CD4-positive, alpha-beta memory T cell (primary cell): ENCODE results near the gene ZNF837. TPM values are rescaled to one million over a fixed set of nuclear protein-coding genes. Genes with fewer than 3 reads are reported as not detected.

ENCODE experiments used
- CTCF ChIA-PET: fragments of 350-600 bp; sonication (Branson Sonifier 250); formaldehyde crosslinking; loops from one replicate; lab custom pipeline; 2021; ENCODE audit warnings: inconsistent platforms; ENCODE audit not compliant: partially characterized antibody; lab: Charles Lee
- POLR2A ChIA-PET: fragments of 350-600 bp; sonication (Branson Sonifier 250); formaldehyde crosslinking; loops from one replicate; lab custom pipeline; 2021; ENCODE audit not compliant: partially characterized antibody; lab: Charles Lee
- DNase-seq, 5 donors: peaks; one replicate each; pipeline versions ENCODE4 v3.0.0 to v3.0.0-alpha.2; 2020 to 2022; ENCODE audit warnings: mixed read lengths in 1 of 5
- H3K27ac ChIP-seq: one replicate; pipeline ENCODE4 v1.7.0; 2013; ENCODE audit warnings: low read depth, low read length
- H3K27me3 ChIP-seq: 2 replicates; pipeline ENCODE4 v1.7.0; 2013; ENCODE audit warnings: mild to moderate bottlenecking, low read length, moderate library complexity; ENCODE audit not compliant: insufficient read depth
- H3K36me3 ChIP-seq: 2 replicates; pipeline ENCODE4 v1.7.0; 2013; ENCODE audit warnings: mild to moderate bottlenecking, low read length, moderate library complexity; ENCODE audit not compliant: insufficient read depth
- H3K4me1 ChIP-seq: 2 replicates; pipeline ENCODE4 v1.7.0; 2013; ENCODE audit warnings: mild to moderate bottlenecking, low read length, moderate library complexity; ENCODE audit not compliant: insufficient read depth
- H3K4me3 ChIP-seq, 2 donors: one replicate each; pipeline ENCODE4 v1.7.0; 2013; ENCODE audit warnings: low read length in 2 of 2, mild to moderate bottlenecking in 1 of 2
- H3K9me3 ChIP-seq, 2 donors: one replicate each; pipeline ENCODE4 v1.7.0; 2013; ENCODE audit warnings: low read length in 2 of 2, control low read depth in 1 of 2; ENCODE audit not compliant: control insufficient read depth in 1 of 2
- H3K27ac Mint-ChIP-seq, 7 donors: one replicate each; pipeline ENCODE4 v1.8.0; 2020 to 2021; ENCODE audit warnings: mixed read lengths in 7 of 7, mild to moderate bottlenecking in 6 of 7, inconsistent platforms in 3 of 7, moderate library complexity in 3 of 7
- H3K27me3 Mint-ChIP-seq, 2 donors: one replicate each; pipeline ENCODE4 v1.8.0; 2020 to 2021; ENCODE audit warnings: mixed read lengths in 2 of 2
- H3K36me3 Mint-ChIP-seq, 2 donors: one replicate each; pipeline ENCODE4 v1.8.0; 2020 to 2021; ENCODE audit warnings: mixed read lengths in 2 of 2, inconsistent platforms in 1 of 2, mild to moderate bottlenecking in 1 of 2
- H3K4me1 Mint-ChIP-seq, 4 donors: one replicate each; pipeline ENCODE4 v1.8.0; 2020 to 2021; ENCODE audit warnings: mixed read lengths in 4 of 4, mild to moderate bottlenecking in 1 of 4
- H3K4me3 Mint-ChIP-seq, 8 donors: one replicate each; pipeline ENCODE4 v1.8.0; 2020 to 2021; ENCODE audit warnings: mixed read lengths in 8 of 8, mild to moderate bottlenecking in 7 of 8, moderate library complexity in 6 of 8, inconsistent platforms in 3 of 8
- H3K9me3 Mint-ChIP-seq, 8 donors: one replicate each; pipeline ENCODE4 v1.8.0; 2020 to 2021; ENCODE audit warnings: mixed read lengths in 8 of 8, mild to moderate bottlenecking in 5 of 8, inconsistent platforms in 3 of 8, moderate library complexity in 1 of 8
- intact Hi-C: fragments of 100-400 bp; cut with micrococcal nuclease; formaldehyde crosslinking; loops from one replicate; pipeline ENCODE4 v1.15.1; 2023
- polyA plus RNA-seq, 2 donors: library from polyadenylated mRNA; unstranded; fragments of 300-500 nt; fragmentation: Illumina TruSeq; gene quantifications; one replicate each; pipeline ENCODE4 v1.2.3, GENCODE V29; 2021
- total RNA-seq, 2 experiments: library from RNA; stranded (reverse); gene quantifications; one replicate each; pipeline ENCODE4 v1.2.3, GENCODE V29; 2021

The ZNF837 gene
- total and polyA plus RNA-seq, 4 experiments from 2014 or later, result 3.4 to 4.6 (median 3.6) TPM

DNA sequence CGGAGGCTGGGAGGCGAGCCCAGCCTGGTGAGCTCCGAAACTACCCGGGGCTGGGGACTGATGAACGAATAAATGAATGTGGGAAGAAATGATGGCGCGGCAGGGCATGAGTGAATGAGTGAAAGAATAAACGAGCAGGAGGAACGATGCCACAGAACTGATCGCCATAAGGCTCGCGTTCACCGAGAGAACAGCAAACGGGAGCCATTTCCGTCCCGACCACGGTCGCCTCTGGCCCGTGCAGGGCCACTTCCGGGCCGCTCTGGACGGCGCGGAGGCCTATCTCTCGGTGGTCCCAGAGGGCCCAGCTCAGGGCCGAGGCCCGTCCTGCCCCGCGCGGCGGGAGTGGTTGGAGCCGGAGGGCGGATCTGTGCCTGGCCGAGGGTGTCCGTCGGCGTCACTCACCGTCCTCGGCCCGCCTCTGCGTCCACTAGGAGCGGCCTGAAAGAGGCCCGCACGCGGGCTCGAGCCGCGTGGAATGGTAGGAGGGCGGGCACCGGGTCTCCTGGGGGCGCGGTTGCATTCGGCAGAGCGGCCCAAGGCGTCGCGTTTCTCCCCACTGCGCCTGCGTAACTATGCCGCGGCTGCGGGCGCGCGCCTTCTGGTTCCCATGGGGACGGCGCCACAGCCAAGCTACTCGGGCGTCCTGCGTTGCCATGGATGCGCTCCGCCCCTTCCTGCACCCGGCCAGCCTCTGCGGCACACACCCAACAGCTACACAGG, 18.4 kb downstream of the ZNF837 start, which contains the start of gene ZNF497:
Gene ZNF497 (minus strand): TSS at position 480 of the 723 bp plus-strand sequence. CDS start 5,116 bp downstream, outside the sequence.
- CTCF ChIA-PET, result interaction anchor here (0.5 to 3.0 kb wide), 9 partner anchors 11 to 1258 kb away, joined by 3 to 11 read pairs (median 5); partner anchors contain the start of genes ZBTB45, ZNF544 and ZNF837
- peaks cover 6 to 13% (median 9%) of the 10 kb centered on the region in 4 donors for H3K4me1 Mint-ChIP-seq
- H3K27ac Mint-ChIP-seq, result peak within 1 kb of the TSS; percentile 79 to 98 (median 94)

DNA sequence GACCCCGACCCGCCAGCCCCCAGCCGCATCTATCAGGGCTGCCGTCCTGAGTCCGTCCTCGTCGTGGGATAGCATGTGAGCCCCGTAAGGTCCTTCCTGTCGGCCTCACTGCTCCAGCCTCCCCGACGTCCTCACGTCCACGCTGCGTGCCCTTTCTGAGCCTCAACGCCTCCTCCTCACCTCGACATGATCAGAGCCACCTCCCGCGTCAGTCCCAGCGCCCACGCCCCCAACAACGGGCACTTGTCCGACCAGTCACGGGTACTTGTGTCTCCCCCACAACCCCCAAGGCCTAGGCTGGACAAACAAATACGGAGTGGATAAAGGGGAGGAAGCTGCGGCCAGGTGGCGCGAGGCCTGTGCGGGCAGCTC, 18.9 kb downstream of the ZNF837 start:
- peaks cover 0 to 3% of the 10 kb centered on the region in 2 donors for H3K36me3 Mint-ChIP-seq
- no peaks in the 10 kb centered on the region for H3K9me3 ChIP-seq
- H3K4me1 Mint-ChIP-seq, result peaks cover 6 to 13% (median 10%) of the 10 kb centered on the region in 4 donors
- peak in 2 of 5 donors; percentile 20 to 24 for DNase-seq
- no peaks in the 10 kb centered on the region for H3K27me3 ChIP-seq
- peak overlapping the region; percentile 90 to 98 (median 93) for H3K4me3 Mint-ChIP-seq
- intact Hi-C loops, result loop anchor here (1.0 kb wide), 8 partner anchors 15 to 84 kb away; partner anchors contain the start of genes ERVK3-1, ZNF132, ZNF584 and ZNF8
- H3K4me1 ChIP-seq, result peaks cover 17% of the 10 kb centered on the region
- H3K27me3 Mint-ChIP-seq, result no peaks in the 10 kb centered on the region
- H3K27ac Mint-ChIP-seq, result peak overlapping the region; percentile 54 to 98 (median 93)
- H3K4me3 ChIP-seq, result peak overlapping the region; percentile 90 to 98
- H3K36me3 ChIP-seq, result no peaks in the 10 kb centered on the region
- ChIA-PET CTCF (interaction anchor here (0.5 to 1.5 kb wide), 4 partner anchors 12 to 1258 kb away, joined by 3 to 5 read pairs (median 4); partner anchors contain the start of gene ZNF837), POLR2A (interaction anchor here (0.7 to 5.5 kb wide), 20 partner anchors 13 to 972 kb away, joined by 3 to 77 read pairs (median 8); partner anchors contain the start of genes CHMP2A, ERVK3-1, RPS5 and TRIM28)
- peak overlapping the region; percentile 69 for H3K27ac ChIP-seq
- no peaks in the 10 kb centered on the region for H3K9me3 Mint-ChIP-seq

More for the DNA sequence above, 18.4 kb downstream of the ZNF837 start, which contains the start of gene ZNF497:
- H3K27me3 ChIP-seq, result no peaks in the 10 kb centered on the region
- H3K9me3 ChIP-seq, result no peaks in the 10 kb centered on the region
- no peaks in the 10 kb centered on the region for H3K36me3 ChIP-seq
- Mint-ChIP-seq H3K9me3 (no peaks in the 10 kb centered on the region), H3K36me3 (peaks cover 0 to 3% of the 10 kb centered on the region in 2 donors), H3K27me3 (no peaks in the 10 kb centered on the region), H3K4me3 (peak within 1 kb of the TSS; percentile 90 to 98 (median 93))
- peak within 1 kb of the TSS; percentile 69 for H3K27ac ChIP-seq
- peaks cover 11% of the 10 kb centered on the region for H3K4me1 ChIP-seq
- DNase-seq, result peak; percentile 95 to 96 (median 95)
- peak within 1 kb of the TSS; percentile 90 to 98 for H3K4me3 ChIP-seq
- POLR2A ChIA-PET, result interaction anchor here (0.7 to 5.5 kb wide), 27 partner anchors 8 to 973 kb away, joined by 3 to 77 read pairs (median 7); partner anchors contain the start of genes CHMP2A, ERVK3-1, RPS5 and TRIM28
- intact Hi-C loops, result loop anchor here (1.0 kb wide), 8 partner anchors 15 to 84 kb away; partner anchors contain the start of genes ERVK3-1, ZNF132, ZNF584 and ZNF8

DNA sequence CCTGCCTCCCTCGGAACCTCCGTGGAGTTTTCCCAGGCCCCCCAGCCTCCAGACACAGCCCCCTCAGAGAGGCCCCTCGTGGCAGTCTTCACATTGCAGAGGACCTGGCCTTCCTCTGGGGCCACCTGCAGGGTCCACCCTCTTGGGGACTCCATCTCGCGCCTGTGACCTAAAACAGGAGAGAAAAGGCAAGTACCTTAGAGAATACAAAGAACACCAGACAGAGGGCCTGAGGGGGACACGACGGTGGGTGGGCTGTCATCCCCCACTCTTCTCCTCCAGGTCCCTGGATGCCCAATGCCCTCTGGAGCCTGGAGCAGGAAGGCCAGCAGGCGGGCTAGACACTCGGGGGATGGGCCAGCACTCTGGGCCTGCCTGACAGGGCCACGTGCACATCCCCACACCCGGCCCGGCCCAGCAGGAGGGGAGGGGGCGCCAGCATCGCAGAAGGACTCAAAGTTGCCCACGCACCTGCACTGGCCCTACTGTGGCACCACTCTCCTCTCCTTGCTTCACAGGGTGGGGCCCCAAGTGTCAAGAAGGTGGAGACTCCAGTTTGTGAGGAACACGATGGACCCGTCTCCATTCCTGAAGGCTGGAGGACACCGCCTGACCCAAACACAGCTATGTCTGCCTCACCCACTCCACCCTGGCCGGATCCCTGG, 23.2 kb downstream of the ZNF837 start:
- no peak overlapping the region for H3K27ac ChIP-seq
- no peaks in the 10 kb centered on the region for H3K36me3 ChIP-seq
- H3K4me1 Mint-ChIP-seq, result peaks cover 4 to 27% (median 14%) of the 10 kb centered on the region in 4 donors
- H3K9me3 ChIP-seq, result no peaks in the 10 kb centered on the region
- POLR2A ChIA-PET, result interaction anchor here (0.7 to 2.2 kb wide), 4 partner anchors 10 to 175 kb away, joined by 3 to 22 read pairs (median 6); partner anchors contain the start of gene ZNF274
- CTCF ChIA-PET, result interaction anchor here (1.4 kb wide), 1 partner anchor 9 kb away, joined by 3 read pairs; no protein-coding TSS in a partner anchor
- H3K36me3 Mint-ChIP-seq, result peaks cover 0 to 1% of the 10 kb centered on the region in 2 donors
- intact Hi-C loops, result no loop called here
- peak overlapping the region in 4 of 8 donors; percentile 21 to 46 (median 30) for H3K4me3 Mint-ChIP-seq
- H3K4me1 ChIP-seq, result peaks cover 27% of the 10 kb centered on the region
- DNase-seq, result no peak
- H3K27me3 ChIP-seq, result no peaks in the 10 kb centered on the region
- H3K4me3 ChIP-seq, result no peak overlapping the region
- H3K9me3 Mint-ChIP-seq, result no peaks in the 10 kb centered on the region
- H3K27me3 Mint-ChIP-seq, result no peaks in the 10 kb centered on the region
- no peak overlapping the region for H3K27ac Mint-ChIP-seq

DNA sequence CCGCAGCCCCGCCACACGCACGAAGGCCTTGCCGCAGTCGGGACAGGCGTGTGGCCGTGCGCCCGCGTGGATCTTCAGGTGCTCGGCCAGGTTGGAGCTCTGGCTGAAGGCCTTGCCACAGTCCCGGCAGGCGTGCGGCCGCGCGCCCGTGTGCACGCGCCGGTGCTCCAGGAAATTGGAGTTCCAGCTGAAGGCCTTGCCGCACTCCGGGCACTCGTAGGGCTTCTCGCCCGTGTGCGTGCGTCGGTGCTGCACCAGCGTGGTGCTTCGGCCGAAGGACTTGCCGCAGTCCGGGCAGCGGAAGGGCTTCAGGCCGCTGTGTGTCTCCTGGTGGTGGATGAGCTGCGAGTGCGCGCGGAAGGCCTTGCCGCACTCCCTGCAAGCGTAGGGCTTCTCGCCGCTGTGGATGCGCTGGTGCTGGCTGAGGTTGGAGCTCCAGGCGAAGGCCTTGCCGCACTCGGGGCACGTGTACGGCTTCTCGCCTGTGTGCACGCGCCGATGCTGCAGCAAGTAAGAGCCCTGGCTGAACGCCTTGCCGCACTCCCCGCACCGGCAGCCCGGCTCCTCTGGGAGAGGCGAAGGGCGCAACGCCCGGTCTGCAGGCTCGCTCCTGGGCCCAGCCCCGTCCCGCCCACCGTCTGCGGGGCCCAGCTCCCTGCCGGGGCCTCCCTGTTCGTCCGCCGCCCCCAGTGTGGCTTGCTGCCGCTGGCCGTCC, 23.9 kb downstream of the ZNF837 start:
- Mint-ChIP-seq H3K27ac (peak overlapping the region in 2 of 7 donors; percentile 17 to 30), H3K4me1 (peaks cover 2 to 29% (median 10%) of the 10 kb centered on the region in 4 donors), H3K9me3 (no peaks in the 10 kb centered on the region), H3K27me3 (no peaks in the 10 kb centered on the region), H3K36me3 (no peaks in the 10 kb centered on the region), H3K4me3 (peak overlapping the region; percentile 23 to 74 (median 59))
- Histone ChIP-seq H3K9me3 (no peaks in the 10 kb centered on the region), H3K4me3 (peak overlapping the region in 1 of 2 donors; percentile 47), H3K27ac (no peak overlapping the region), H3K4me1 (peaks cover 24% of the 10 kb centered on the region), H3K27me3 (no peaks in the 10 kb centered on the region), H3K36me3 (no peaks in the 10 kb centered on the region)
- CTCF ChIA-PET, result no interaction called here
- POLR2A ChIA-PET, result interaction anchor here (0.7 to 2.2 kb wide), 11 partner anchors 10 to 588 kb away, joined by 3 to 22 read pairs (median 4); partner anchors contain the start of genes ZNF274, ZNF584 and ZNF586
- DNase-seq, result no peak
- intact Hi-C loops, result no loop called here

DNA sequence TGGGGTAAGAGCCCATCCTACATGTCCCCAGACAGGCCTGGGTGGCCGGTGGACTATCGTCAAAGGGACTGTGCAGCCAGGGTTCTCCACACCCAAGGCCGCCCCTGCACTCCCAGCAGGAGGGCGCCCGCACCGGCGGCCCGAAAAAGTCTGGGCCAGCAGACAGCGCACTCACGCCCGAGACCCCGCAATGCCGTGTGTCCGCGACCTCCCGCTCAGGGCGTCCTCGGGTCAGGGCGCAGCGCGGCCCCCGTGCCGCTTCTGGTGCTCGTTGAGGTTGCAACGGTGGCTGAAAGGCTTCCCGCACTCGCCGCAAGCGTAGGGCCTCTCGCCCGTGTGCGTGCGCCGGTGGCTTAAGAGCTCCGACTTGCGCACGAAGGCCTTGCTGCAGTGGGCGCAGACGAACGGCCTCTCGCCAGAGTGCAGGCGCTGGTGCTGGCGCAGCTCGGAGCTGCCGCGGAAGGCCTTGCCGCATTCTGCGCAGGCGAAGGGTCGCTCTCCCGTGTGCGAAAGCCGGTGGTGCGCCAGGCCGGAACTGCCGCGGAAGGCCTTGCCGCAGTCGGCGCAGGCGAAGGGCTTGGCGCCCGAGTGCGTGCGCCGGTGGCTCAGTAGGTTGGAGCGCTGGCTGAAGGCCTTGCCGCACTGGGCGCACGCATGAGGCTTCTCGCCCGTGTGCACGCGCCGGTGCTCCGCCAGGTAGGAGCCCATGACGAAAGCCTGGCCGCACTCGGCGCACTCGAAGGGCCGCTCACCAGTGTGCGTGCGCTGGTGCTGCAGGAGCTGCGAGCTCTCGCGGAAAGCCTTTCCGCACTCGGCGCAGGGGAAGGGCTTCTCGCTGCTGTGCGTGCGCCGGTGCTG, 24.7 kb downstream of the ZNF837 start:
- Histone ChIP-seq H3K27me3 (no peaks in the 10 kb centered on the region), H3K9me3 (no peaks in the 10 kb centered on the region), H3K4me1 (peaks cover 18% of the 10 kb centered on the region), H3K4me3 (peak overlapping the region in 1 of 2 donors; percentile 47), H3K36me3 (no peaks in the 10 kb centered on the region), H3K27ac (no peak overlapping the region)
- peak; percentile 45 to 50 (median 46) for DNase-seq
- Mint-ChIP-seq H3K9me3 (no peaks in the 10 kb centered on the region), H3K27me3 (no peaks in the 10 kb centered on the region), H3K4me1 (peaks cover 0 to 25% (median 7%) of the 10 kb centered on the region in 4 donors), H3K36me3 (no peaks in the 10 kb centered on the region), H3K4me3 (peak overlapping the region; percentile 29 to 74 (median 60)), H3K27ac (peak overlapping the region in 1 of 7 donors; percentile 51)
- POLR2A ChIA-PET, result interaction anchor here (1.0 to 2.2 kb wide), 10 partner anchors 9 to 587 kb away, joined by 3 to 22 read pairs (median 4); partner anchors contain the start of genes ZNF274, ZNF584 and ZNF586
- intact Hi-C loops, result no loop called here
- CTCF ChIA-PET, result no interaction called here
